ENCODE results near the gene CCNY.

The CCNY gene

GRCh38 chr10:35598379-35598778, 262.1 kb downstream of the CCNY start:
- no peak for DNase-seq

GRCh38 chr10:35600193-35600592, 263.9 kb downstream of the CCNY start:
- no peak for DNase-seq

DNA sequence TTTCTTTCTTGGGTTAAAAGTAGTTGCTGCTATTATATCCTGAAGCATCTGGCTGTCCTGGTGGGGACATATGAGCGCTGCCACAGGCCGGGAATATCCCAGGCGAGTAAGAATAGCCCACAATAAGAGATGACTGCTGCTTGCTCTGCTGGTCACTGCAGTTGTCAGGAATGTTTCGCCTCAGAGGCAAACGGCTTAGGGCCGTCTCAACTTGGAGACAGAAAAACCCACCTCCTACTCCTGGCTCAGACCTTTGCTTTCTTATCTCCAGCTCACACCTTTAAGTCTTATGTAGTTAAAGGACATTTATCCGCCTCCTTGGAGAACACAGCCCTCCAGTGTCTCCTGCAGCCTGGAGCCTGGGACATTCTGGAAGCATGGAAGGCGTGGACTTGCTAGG, 268.9 kb downstream of the CCNY start, which contains the start of gene GJD4:
Gene GJD4 (plus strand): TSS at position 151 of the 400 bp plus-strand sequence. CDS start 227 bp downstream, at position 378.
- no peak for DNase-seq

GRCh38 chr10:35606430-35606829, 270.1 kb downstream of the CCNY start:
- DNase-seq = no peak

DNA sequence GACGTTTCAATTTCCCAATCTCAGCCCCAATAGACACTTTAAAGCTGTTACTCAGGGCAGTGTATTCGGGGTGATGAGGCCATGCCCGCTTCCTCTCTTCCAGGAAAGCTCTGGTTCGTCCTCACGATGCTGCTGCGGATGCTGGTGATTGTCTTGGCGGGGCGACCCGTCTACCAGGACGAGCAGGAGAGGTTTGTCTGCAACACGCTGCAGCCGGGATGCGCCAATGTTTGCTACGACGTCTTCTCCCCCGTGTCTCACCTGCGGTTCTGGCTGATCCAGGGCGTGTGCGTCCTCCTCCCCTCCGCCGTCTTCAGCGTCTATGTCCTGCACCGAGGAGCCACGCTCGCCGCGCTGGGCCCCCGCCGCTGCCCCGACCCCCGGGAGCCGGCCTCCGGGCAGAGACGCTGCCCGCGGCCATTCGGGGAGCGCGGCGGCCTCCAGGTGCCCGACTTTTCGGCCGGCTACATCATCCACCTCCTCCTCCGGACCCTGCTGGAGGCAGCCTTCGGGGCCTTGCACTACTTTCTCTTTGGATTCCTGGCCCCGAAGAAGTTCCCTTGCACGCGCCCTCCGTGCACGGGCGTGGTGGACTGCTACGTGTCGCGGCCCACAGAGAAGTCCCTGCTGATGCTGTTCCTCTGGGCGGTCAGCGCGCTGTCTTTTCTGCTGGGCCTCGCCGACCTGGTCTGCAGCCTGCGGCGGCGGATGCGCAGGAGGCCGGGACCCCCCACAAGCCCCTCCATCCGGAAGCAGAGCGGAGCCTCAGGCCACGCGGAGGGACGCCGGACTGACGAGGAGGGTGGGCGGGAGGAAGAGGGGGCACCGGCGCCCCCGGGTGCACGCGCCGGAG, 271.4 kb downstream of the CCNY start:
- no peak for DNase-seq

DNA sequence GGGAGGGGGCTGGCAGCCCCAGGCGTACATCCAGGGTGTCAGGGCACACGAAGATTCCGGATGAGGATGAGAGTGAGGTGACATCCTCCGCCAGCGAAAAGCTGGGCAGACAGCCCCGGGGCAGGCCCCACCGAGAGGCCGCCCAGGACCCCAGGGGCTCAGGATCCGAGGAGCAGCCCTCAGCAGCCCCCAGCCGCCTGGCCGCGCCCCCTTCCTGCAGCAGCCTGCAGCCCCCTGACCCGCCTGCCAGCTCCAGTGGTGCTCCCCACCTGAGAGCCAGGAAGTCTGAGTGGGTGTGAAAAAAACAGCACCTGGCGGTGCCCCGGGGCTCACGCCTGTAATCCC, 272.0 kb downstream of the CCNY start:
- DNase-seq = no peak

GRCh38 chr10:35611750-35612149, 275.4 kb downstream of the CCNY start:
- no peak for DNase-seq

DNA sequence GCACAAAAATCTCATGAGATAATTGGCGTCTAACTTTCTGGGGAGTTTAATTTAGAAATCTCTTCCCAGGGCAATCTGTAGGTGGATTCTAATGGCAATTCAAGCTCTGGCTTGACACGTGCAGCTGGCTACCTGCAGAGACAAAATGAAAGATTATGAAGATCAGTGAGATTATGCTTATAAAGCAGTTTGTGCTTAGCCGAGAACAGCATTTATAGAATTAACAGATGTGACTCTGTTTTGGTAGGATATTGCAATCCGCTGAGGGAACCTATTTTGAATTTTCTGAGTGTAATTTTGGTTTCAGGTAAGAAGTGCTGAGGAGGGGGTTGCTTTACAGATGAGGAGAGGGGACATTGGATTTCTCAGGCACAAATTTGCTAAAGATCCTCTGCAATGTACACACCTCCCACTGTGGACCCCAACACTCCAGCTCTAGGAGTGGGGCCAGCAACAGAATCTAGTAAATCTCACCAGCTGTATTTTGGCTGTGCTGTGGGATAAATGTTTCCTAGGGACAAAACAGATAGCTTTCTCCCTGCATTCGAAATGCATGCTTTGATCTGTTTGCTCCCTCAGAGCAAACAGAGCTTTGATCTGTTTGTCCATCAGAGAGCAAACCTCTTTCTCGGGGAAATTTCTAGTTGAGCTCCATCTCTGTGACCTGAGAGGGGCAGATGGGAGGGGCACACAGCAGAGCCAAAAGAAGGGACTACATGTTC, 276.2 kb downstream of the CCNY start:
- DNase-seq = peak; percentile 32

DNA sequence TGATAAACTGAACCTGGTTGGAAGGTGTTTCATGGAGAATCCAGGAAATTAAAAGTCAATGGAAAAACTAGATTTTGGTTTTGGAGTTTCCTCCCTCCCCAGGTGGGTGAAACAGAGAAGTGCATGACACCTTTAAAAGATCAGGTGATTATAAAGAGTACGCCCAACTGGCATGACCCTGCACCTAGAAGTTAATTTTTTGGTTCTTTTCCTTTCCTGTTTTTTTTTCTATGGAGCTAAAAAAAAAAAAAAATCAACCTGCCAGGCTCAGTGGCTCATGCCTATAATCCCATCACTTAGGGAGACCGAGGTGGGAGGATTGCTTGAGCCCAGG, 276.8 kb downstream of the CCNY start:
- no peak for DNase-seq

DNA sequence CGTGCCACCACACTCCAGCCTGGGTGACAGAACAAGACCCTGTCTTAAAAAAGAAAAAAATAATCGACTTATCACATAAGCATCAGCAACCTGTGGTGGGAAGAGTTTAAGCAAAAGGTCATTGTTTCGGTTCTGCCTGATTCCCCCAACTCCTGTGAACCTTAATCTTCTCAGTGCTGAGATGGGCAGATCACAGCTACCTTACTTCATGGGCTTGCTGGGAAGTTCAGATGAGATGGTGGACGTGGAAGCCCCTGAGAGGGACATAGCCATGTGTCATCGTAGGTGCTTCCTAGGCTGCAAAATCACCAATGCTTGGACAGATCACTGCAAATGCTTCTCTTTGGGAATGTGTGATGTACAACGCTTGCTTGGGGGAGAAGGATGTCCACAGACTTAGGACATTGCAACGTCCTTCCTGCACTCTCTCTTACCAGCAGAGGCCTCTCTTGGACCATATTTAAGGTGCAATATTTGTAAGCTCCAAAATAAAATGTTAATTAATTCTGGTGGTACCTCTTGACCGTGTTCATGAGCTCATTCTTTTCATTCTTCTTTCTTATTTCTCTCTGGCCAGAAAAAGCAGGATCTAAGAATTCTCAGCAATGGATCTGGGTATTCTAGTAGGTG, 277.4 kb downstream of the CCNY start:
- peak; percentile 23 for DNase-seq

DNA sequence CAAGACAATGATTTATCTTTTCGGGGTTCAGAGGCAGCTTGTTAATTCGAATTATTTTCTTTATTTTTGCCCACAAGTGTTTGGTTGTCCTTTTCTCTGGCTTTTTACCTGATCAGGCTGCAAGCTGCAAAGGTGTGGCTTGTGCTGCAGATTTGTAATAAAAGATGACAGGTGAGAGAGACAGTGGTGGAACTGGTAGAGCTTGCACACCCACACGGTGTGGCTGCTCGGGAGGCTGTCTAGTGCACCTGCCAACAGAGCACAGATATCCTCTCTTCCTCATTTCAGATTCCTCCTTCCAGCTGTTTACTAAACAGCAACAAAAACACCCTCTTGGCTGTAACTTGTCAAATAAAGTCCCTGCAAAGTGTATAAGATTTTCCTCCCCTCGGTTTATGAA, 278.0 kb downstream of the CCNY start:
- DNase-seq = peak; percentile 29
